Measurements from ENCODE around the gene FIGN. TPM values are rescaled to one million over a fixed set of nuclear protein-coding genes. Genes with fewer than 3 reads are reported as not detected.

The FIGN gene
- total and polyA plus RNA-seq, 8 donors, result 1.5 to 8.5 (median 4.6) TPM

DNA sequence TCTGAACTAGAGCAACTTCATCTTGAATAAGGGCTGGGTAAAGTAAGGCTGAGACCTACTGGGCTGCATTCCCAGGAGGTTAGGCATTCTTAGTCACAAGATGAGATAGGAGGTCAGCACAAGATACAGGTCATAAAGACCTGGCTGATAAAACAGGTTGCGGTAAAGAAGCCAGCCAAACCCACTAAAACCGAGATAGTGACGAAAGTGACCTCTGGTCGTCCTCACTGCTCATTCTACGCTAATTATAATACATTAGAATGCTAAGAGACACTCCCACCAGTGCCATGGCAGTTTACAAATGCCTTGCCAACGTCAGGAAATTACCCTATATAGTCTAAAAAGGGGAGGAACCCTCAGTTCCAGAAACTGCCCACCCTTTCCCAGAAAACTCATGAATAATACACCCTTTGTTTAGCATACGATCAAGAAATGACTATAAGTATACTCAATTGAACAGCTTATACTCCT is 109.1 kb downstream of the FIGN start:
- 66 to 71% methylated on average over 7 of the region's 7 CpGs for WGBS, 2 donors

DNA sequence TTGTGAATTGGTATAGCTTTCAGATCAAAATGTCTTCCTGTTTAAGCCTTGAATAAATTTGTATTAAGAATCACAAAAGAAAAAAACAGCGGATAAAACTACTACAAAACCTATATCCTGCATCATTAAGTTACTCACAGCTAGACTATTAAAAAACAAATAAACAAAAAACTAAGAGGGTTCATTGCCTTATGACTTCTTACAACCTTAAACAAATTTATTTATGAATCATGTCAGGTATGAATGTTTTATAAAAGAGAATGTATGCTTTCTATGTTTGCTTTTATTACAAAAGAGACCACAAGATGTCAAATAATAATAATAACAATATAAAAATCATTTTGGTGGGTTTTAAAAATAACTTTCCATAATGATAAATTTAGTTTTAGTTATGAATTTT is 109.6 kb downstream of the FIGN start:
- Histone ChIP-seq H3K4me1 (no peaks in the 10 kb centered on the region), H3K36me3 (no peaks in the 10 kb centered on the region), H3K27me3 (no peaks in the 10 kb centered on the region), H3K9me3 (no peaks in the 10 kb centered on the region), H3K27ac (no peak overlapping the region), H3K4me3 (no peak overlapping the region)
- intact Hi-C loops (cut with DNase I), result no loop called here
- FAIRE-seq (no peak), ATAC-seq (no peak), DNase-seq (no peak)
- TF ChIP-seq, protein P1, sequence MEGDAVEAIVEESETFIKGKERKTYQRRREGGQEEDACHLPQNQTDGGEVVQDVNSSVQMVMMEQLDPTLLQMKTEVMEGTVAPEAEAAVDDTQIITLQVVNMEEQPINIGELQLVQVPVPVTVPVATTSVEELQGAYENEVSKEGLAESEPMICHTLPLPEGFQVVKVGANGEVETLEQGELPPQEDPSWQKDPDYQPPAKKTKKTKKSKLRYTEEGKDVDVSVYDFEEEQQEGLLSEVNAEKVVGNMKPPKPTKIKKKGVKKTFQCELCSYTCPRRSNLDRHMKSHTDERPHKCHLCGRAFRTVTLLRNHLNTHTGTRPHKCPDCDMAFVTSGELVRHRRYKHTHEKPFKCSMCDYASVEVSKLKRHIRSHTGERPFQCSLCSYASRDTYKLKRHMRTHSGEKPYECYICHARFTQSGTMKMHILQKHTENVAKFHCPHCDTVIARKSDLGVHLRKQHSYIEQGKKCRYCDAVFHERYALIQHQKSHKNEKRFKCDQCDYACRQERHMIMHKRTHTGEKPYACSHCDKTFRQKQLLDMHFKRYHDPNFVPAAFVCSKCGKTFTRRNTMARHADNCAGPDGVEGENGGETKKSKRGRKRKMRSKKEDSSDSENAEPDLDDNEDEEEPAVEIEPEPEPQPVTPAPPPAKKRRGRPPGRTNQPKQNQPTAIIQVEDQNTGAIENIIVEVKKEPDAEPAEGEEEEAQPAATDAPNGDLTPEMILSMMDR (IDR thresholded peaks at IDR 0.05), result no peak
- WGBS, 2 donors, result 98 to 99% methylated on average over 1 of the region's 1 CpG

More for the DNA sequence above, 109.1 kb downstream of the FIGN start:
- Histone ChIP-seq H3K4me3 (no peak overlapping the region), H3K27ac (no peak overlapping the region), H3K9me3 (no peaks in the 10 kb centered on the region), H3K27me3 (no peaks in the 10 kb centered on the region), H3K36me3 (no peaks in the 10 kb centered on the region), H3K4me1 (no peaks in the 10 kb centered on the region)
- intact Hi-C loops (cut with DNase I), result no loop called here
- ATAC-seq (no peak), FAIRE-seq (no peak), DNase-seq (no peak)
- TF ChIP-seq, protein P1 (IDR thresholded peaks at IDR 0.05), result no peak

DNA sequence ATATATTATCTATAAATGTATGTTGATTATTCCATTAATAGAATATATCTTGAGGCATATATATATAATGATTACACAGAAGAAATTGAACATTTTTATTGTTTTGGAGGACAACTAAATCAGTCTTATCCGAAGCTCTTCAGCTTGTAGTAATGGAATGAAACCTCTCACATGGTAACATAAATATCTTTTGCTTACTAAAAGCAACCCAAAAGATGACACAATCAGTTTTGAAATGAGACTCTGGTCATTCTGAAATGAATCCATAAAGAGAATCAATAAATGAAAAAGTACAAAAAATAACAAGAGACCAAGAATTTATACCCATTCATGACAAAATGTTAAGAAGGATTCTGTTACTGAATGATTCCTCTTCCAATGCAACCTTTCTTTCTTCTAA is 110.2 kb downstream of the FIGN start:
- DNase-seq, result no peak
- 86 to 96% methylated on average over 1 of the region's 1 CpG for WGBS, 2 donors
- no peaks in the 10 kb centered on the region for H3K9me3 ChIP-seq

DNA sequence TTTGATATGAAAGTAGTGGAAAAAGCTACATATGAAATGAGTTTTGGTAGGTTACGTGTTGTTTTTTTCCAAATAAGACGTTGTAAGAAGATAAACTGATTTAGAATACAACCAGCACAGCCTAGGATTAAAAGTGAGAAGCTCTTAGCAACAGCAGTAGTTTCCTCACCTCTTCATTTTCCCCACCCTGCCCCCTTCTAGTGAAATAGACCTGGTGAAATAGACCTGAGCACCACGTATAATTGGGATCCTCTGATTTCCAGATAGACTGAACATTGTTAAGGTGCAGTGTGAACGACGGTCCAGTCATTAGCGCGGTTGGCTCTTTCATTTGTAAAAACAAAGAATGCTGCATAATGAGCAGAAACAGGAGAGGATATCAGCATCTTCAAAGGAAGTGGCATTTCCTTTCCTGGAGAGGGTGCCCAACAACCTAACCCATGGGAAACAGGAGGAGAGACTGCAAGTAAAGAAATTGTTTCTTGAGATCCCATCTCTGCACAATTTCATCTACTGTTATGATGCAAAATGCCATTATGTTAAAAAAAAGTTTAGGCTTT is 114.3 kb downstream of the FIGN start:
- H3K4me3 ChIP-seq, result no peak overlapping the region
- ATAC-seq, result no peak
- WGBS, 2 donors, result 90 to 91% methylated on average over 7 of the region's 7 CpGs

More for the DNA sequence above, 110.2 kb downstream of the FIGN start:
- H3K27ac ChIP-seq, result no peak overlapping the region
- no peaks in the 10 kb centered on the region for H3K4me1 ChIP-seq
- H3K4me3 ChIP-seq, result no peak overlapping the region
- no peak for FAIRE-seq
- TF ChIP-seq, protein P1 (IDR thresholded peaks at IDR 0.05), result no peak
- H3K27me3 ChIP-seq, result no peaks in the 10 kb centered on the region
- H3K36me3 ChIP-seq, result no peaks in the 10 kb centered on the region
- intact Hi-C loops (cut with DNase I), result no loop called here
- ATAC-seq, result no peak

DNA sequence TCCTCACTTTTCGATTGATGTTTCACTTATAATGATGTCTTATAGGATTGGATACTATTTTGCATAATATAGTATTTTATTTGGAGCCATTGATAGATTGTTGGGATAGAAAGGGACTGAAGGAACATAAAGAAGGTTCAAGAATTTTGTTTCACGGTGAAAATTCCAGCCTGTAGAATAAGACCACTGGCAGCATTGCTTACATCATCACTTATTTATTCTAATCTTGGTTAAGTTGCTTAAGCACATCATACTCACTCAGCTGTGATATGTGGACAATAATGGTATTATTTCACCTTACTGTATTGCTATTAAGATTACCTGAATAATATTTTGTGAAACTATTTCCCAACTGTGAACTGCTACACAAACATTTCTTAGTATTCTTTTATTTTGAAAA is 118.3 kb downstream of the FIGN start:
- no peaks in the 10 kb centered on the region for H3K36me3 ChIP-seq
- no peak for DNase-seq
- FAIRE-seq, result no peak
- no peak for ATAC-seq
- TF ChIP-seq, protein P1 (IDR thresholded peaks at IDR 0.05), result no peak
- no peaks in the 10 kb centered on the region for H3K9me3 ChIP-seq
- H3K27ac ChIP-seq, result no peak overlapping the region
- no peaks in the 10 kb centered on the region for H3K27me3 ChIP-seq
- no peaks in the 10 kb centered on the region for H3K4me1 ChIP-seq
- WGBS, 2 donors, result 86 to 95% methylated on average over 2 of the region's 2 CpGs
- intact Hi-C loops (cut with DNase I), result no loop called here
- no peak overlapping the region for H3K4me3 ChIP-seq

More for the DNA sequence above, 114.3 kb downstream of the FIGN start:
- DNase-seq (no peak), FAIRE-seq (no peak)
- Histone ChIP-seq H3K27ac (no peak overlapping the region), H3K36me3 (no peaks in the 10 kb centered on the region), H3K4me1 (no peaks in the 10 kb centered on the region), H3K9me3 (no peaks in the 10 kb centered on the region), H3K27me3 (no peaks in the 10 kb centered on the region)
- TF ChIP-seq, protein P1 (IDR thresholded peaks at IDR 0.05), result no peak
- intact Hi-C loops (cut with DNase I), result no loop called here

Data from pancreas (tissue), 10 donors.